IMR-90 (cell line): ENCODE results near the gene SREBF2.

ENCODE experiments used
- MAFK ChIP-seq: IDR thresholded peaks from 2 replicates; pipeline ENCODE4 v1.6.1; 2012; ENCODE audit warnings: low read depth, low read length, improper control_type of control experiment
- MAZ ChIP-seq: IDR thresholded peaks from 2 replicates; pipeline ENCODE4 v1.6.1; 2012; ENCODE audit warnings: low read depth, mild to moderate bottlenecking, low read length, improper control_type of control experiment, moderate library complexity, borderline replicate concordance
- POLR2A ChIP-seq: IDR thresholded peaks from 2 replicates; pipeline ENCODE4 v1.6.1; 2012; ENCODE audit warnings: mild to moderate bottlenecking, low read depth, low read length
- TF ChIP-seq, protein P1 (sequence below): conservative IDR thresholded peaks from 2 replicates; pipeline ENCODE4 v1.5.1; 2012; ENCODE audit warnings: mild to moderate bottlenecking, low read depth, low read length, improper control_type of control experiment

DNA sequence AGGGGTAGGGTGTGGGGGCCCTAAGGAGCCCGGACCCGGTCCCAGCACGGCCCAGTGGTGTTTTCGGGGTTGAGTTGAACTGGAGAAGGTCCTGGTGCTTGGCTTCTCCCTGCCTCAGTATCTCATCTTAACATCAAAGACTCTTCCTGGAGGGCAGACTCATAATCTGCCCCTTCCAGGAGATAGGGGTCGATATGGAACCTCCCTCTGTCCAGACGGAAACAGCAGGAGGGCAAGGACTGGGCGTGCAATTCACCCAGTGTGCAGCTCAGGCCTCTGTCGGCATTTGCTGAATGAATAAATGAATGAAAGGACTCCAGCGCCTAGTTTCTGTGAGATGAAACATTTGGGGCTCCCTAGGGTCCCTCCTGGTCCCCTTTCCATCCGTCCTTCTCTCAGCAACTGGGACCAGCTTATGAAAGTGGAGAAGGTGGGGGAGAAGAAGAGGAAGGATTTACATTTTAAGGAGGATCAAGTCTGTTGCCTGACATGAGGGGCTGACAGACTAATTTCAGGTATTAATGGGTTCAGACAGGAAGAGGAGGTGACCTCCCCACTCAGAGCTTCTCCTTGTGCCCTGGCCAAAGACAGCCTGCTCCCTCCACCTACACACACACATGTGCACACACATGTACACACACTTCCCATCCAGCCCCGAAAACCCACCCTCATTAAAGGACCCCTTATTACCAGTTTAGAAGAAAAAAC lies 83.0 kb downstream of the SREBF2 start:
- no peak for TF ChIP-seq MAZ
- TF ChIP-seq, protein P1, sequence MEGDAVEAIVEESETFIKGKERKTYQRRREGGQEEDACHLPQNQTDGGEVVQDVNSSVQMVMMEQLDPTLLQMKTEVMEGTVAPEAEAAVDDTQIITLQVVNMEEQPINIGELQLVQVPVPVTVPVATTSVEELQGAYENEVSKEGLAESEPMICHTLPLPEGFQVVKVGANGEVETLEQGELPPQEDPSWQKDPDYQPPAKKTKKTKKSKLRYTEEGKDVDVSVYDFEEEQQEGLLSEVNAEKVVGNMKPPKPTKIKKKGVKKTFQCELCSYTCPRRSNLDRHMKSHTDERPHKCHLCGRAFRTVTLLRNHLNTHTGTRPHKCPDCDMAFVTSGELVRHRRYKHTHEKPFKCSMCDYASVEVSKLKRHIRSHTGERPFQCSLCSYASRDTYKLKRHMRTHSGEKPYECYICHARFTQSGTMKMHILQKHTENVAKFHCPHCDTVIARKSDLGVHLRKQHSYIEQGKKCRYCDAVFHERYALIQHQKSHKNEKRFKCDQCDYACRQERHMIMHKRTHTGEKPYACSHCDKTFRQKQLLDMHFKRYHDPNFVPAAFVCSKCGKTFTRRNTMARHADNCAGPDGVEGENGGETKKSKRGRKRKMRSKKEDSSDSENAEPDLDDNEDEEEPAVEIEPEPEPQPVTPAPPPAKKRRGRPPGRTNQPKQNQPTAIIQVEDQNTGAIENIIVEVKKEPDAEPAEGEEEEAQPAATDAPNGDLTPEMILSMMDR, result no peak
- TF ChIP-seq POLR2A, result no peak
- TF ChIP-seq MAFK, result no peak
